Measurements from ENCODE around the gene TBPL1.

DNA sequence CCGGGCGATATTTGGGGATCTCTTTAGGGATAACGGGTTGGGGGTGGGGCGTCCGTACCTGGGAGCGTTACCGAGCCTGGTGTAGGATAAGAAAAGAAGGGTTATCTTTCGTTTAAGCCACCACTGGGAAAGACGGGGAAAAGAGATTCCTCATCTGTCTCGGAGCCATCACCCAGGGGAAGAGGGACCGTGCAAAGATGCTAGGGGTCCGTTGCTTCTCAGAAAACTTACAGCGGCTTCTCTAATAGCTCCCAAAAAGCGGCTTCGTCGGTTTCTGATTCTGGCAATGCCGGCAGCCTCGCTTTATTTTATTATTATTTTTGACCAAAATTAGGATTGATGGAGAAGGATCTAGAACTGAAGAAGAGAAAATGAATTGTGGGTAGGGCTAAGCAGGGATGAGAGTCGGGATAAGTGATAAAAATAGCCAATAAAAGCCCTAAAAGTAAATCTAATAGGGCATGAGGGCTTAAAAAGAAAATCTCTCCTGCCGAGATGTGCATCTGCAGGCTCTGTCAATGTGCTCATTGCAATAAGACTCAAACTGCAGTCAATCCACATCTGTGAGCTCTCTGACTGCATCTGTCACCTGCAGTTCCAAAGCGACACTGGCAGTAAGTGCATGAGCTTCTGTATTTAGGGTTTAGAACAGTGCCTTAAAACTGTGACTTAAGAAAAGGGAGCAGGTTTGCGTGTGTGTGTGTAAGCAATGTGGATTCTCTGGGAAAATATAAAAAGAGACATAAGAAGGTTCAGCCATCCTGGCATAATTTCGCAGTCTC lies 801 bp downstream of the TBPL1 start:
- TF ChIP-seq, protein P1, sequence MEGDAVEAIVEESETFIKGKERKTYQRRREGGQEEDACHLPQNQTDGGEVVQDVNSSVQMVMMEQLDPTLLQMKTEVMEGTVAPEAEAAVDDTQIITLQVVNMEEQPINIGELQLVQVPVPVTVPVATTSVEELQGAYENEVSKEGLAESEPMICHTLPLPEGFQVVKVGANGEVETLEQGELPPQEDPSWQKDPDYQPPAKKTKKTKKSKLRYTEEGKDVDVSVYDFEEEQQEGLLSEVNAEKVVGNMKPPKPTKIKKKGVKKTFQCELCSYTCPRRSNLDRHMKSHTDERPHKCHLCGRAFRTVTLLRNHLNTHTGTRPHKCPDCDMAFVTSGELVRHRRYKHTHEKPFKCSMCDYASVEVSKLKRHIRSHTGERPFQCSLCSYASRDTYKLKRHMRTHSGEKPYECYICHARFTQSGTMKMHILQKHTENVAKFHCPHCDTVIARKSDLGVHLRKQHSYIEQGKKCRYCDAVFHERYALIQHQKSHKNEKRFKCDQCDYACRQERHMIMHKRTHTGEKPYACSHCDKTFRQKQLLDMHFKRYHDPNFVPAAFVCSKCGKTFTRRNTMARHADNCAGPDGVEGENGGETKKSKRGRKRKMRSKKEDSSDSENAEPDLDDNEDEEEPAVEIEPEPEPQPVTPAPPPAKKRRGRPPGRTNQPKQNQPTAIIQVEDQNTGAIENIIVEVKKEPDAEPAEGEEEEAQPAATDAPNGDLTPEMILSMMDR (IDR thresholded peaks at IDR 0.05): no peak
- no peak for TF ChIP-seq EP300 (IDR thresholded peaks at IDR 0.05; ENCODE audit: low read depth)
- TF ChIP-seq POLR2AphosphoS5 (IDR thresholded peaks at IDR 0.05): no peak
- TF ChIP-seq POLR2A (IDR thresholded peaks at IDR 0.05): no peak

Data from transverse colon (tissue), 4 donors.